HG03460 (cell line): ENCODE data around the gene LINGO3.
"Not testable (repeated sequence)": the region's sequence is repeated elsewhere in the genome, so short reads cannot be mapped to it uniquely, and the experiment has no call there.

Experiments used
- ATAC-seq: cut with Tn5 transposase; IDR thresholded peaks from one replicate; pipeline ENCODE4 v1.9.1; 2021; ENCODE audit not compliant: unreplicated experiment

The LINGO3 gene, protein sequence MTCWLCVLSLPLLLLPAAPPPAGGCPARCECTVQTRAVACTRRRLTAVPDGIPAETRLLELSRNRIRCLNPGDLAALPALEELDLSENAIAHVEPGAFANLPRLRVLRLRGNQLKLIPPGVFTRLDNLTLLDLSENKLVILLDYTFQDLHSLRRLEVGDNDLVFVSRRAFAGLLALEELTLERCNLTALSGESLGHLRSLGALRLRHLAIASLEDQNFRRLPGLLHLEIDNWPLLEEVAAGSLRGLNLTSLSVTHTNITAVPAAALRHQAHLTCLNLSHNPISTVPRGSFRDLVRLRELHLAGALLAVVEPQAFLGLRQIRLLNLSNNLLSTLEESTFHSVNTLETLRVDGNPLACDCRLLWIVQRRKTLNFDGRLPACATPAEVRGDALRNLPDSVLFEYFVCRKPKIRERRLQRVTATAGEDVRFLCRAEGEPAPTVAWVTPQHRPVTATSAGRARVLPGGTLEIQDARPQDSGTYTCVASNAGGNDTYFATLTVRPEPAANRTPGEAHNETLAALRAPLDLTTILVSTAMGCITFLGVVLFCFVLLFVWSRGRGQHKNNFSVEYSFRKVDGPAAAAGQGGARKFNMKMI

DNA sequence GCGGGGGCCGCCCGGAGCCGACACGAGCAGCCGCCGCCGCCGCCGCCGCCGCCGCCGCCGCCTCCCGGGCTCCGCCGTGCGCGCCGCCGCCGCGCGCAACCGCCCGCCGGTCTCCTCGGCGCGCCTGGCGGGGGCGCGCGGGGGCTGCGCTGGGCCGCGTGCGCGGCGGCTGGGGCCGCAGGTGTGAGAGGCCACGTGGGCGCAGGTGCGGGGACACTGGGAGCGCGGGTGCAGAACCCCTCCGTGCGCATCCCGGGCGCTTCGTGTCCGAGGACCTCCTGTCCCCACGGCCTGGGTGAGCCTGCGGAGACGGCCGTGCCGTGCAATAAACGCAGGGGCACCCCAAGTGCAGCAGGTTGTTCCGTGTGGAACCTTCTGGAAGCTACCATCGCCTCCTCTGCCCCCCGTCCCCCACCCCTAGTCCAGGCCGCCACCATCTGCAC is at the start of gene LINGO3:
Gene LINGO3 (minus strand): TSS at position 41 of the 443 bp plus-strand sequence. CDS start 16,378 bp downstream, outside the sequence.
- ATAC-seq = no peak

DNA sequence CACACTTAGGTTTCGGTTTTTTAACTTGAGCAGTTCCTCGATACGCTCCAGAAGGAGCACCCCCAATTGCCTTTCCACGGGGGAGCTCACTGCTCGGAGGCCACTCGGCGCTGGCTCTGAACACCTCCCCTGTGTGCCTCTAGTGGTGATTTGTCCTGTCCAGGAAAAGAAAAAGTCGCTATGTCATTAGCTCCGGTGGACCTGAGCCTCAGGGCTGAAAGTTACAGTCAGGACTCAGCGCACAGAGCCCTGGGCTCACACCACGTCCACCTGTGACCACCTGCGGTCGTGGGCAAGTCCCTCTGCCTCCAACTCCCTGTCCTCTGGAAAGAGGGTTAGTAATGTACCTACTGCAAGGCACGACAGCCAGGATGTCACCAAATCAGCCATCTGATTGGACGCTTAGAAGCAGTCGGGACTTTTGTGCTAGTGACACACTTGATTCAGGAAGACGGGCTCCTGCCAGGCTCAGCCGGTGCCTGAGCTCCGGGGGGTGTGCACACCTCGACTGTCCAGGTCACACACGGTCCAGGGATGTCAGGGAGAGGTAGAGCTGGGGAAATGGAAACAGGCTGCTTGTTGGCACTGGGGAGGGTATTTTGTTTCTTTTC is 48.2 kb upstream of the LINGO3 start:
- no peak for ATAC-seq

DNA sequence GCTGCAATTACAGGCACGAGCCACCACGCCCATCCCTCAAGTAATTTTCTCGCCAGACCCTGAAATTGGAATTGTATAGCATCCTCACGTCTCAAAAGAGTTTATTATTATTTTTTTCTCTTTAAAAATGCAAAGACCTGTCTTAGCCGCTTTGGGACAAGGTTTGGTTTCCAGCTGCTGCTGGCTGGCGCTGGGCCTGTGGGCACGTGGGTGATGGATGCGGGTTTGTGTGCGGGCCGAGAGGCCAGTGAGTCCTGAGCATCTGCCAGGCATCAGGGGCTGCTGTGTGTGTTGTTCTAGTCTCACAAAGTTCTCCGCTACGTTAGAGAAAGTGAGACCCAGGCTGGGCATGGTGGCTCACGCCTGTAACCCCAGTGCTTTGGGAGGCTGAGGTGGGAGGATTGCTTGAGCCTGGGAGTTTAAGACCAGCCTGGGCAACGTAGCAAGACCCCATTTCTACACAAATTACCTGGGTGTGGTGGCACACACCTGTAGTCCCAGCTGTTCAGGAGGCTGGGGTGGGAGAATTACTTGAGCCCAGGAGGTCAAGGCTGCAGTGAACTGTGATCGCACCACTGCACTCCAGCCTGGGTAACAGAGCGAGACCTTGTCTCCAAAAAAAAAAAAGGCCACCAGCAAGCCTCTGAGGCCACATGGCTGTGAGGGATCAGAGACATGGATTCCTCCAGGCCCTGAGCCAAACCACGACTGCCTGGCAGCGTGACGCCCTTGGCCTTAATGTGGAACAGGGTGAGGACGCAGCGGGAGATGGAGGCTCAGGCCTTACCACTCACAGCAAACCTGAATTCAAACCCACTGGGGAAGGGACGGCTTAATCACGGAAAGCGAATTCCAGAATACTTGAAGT is 47.4 kb upstream of the LINGO3 start:
- ATAC-seq = no peak

DNA sequence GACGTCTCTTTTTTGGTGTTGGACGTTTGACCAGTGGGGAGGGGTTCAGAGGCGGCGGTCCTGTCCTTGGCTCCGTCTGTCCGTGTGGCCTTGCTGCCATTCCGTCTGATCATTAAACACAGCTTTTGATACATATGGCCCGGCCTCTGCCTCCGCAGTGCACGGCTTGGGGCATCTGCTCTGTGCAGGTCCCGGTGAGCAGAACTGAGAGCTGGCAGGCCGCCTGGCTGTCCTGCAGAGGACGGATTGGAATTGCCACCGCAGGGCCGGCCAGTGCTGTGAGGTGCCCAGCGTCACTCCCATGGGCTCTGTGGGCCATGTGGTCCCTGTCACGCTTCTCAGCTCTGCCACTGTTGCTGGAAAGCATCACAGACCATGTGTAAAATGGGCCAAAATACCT is 46.7 kb upstream of the LINGO3 start:
- ATAC-seq = no peak

DNA sequence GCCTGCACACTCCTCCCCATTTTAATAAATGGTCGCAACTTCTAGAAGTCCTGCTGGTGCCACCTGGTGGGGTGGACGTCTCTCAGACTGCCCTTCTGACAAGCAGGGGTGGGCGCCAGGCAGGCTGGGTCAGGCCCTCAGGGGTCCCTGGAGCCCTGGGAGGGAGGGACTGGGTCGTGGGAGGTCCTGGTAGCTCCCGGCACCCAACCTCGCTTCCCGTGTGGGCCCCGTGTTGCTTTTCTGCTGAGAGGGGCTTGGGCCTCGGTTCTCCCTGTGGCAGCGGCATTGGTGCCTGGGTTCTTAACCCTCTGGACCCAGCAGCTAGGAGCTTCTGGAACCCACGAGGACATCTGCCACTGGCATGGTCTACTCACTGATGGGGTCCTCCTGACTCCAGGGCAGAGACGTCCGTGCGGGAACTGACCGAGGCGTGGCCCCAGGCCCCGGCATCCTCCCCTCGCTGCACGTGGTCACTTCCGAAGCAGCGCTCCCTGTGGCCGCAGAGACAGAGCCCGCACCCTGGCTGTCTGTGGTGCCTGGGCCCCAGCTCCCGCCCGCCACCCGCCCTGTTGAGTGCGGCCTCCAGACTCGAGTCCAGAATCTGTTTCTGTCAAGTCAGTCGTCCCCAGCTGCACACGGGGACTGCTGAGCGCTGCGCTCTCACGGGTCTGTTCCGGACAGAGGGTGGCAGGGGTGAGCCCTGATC is 46.1 kb upstream of the LINGO3 start:
- ATAC-seq = no peak

DNA sequence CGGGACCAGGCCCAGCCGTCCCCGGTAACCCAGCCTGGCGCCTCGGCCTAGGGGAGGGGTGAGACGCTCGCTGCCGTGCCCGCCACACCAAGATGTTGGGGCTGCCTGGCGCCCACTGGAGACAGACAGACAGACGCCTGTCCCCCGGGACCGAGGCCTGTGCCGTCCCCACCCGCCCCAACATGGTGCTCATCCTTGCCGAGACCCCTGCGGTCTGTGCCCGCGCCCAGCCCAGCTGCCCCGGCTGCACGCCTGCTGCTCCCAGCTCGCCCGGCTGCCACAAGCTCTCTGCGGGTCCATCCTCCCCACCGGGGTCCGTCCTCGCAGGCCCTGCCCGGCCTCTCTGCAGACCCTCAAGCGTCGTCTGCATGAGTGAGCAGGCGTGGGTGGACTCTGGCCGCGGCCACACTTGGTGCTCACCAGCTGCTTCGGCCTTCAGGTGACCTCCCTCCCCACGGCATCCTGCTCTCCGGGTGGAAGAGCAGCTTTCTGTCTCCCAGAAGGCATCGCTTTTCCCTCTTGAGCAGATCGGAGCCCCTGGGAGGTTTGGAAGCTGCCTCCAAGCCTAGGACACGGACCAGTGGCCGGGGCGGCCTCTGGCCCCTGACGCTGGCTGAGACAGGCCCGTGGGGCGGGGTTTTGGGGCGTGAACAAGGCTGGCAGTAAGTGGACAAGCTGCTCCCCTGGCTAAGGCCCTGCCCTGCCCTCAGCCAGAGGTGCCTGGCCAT is 45.4 kb upstream of the LINGO3 start:
- ATAC-seq = no peak

DNA sequence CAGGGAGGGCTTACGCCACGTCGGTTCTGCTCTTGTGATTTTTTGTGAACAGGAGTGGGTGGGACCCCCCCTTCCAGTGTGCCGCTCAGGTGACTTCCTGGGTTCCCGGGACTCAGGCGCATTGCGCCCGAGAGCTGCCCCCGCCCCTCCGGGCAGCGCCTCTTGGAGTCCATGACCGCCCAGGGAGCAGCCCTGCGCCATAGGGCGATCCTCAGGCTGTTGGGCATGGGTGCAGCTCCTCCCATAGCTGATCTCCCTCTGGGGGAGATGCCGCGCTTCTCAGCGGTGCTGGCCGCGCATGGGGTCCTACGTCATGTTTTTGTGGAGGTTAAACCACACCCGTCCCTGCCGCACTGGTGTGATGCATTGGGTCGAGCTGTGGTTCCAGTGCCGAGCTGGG is 44.2 kb upstream of the LINGO3 start:
- no peak for ATAC-seq

DNA sequence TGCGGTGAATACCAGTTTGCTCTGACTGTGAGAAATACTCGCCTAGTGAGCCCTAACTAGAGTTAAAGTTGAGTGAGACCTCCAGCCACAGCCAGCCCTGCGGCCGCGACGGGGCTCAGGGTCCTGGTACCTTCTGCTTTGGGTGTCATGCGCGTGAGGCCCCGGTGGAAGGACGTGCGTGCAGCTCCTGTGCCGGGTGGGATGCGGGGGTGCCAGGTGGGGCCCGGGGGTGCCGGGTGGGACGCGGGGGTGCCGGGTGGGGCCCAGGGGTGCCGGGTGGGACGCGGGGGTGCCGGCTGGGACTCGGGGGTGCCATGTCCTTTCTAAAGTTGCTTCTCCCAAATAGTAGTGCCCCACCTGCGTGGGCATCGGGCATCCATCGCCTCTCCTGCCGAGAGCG is 43.6 kb upstream of the LINGO3 start:
- ATAC-seq = no peak

DNA sequence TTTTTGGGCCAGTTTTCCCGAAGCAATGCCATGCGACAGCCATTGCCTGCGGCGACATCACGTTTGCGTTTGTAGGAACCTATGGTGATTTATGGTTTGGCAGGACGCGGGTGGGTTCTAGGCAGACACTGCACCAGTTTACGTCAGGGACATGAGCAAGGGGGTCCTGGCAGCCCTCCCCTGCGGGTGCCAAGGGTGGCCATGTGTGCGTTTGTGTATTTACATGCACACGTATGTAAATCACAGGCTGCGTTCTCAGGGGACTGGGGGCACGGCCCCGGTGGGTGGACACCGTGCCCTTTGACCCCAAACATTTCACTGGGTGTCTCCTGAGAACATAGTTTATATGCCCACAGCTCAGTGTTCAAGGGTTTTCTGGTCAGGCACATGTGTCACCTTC is 42.7 kb upstream of the LINGO3 start:
- ATAC-seq = no peak

DNA sequence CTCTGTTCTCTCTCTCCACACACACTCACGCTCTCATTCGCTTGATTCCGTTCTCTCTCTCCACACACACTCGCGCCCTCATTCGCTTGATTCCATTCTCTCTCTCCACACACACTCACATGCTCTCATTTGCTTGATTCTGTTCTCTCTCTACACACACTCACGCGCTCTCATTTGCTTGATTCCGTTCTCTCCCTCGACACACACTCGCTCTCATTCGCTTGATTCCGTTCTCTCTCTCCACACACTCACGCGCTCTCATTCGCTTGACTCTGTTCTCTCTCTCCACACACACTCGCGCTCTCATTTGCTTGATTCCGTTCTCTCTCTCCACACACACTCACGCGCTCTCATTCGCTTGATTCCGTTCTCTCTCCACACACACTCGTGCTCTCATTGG is 41.9 kb upstream of the LINGO3 start:
- not testable (repeated sequence) for ATAC-seq

DNA sequence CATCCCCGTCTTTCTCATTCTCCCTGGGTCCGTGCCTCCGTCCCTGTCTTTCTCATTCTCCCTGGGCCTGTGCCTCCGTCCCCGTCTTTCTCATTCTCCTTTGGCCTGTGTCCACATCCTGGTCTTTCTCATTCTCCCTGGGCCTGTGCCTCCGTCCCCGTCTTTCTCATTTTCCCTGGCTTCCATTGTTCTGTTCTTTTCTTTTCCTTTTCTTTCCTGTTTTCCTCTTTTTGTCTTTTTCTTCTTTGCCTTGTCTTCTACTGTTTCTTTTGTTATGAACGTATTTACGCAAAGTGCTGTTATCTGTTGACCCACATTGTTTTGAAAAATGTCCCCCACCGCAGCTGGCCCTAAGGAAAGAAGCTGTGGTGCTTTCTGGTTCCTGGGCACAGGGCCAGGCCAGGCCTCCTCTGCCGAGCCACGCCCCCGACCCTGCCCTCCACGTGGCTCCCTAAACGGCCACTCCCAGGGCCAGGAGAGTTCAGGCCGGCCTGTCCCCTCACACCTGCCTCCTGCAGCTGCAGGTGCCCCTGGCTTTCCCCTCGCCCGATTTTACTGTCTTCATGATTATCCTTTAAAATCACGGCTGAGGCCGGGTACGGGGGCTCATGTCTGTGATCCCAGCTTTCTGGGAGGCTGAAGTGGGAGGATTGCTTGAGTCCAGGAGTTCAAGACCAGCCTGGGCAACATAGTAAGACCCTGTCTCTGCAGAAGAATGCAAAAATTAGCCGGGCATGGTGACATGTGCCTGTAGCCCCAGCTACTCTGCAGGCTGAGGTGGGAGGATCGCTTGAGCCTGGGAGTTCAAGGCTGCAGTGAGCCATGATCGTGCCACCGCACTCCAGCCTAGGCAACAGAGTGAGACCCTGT is 38.1 kb upstream of the LINGO3 start:
- no peak for ATAC-seq

DNA sequence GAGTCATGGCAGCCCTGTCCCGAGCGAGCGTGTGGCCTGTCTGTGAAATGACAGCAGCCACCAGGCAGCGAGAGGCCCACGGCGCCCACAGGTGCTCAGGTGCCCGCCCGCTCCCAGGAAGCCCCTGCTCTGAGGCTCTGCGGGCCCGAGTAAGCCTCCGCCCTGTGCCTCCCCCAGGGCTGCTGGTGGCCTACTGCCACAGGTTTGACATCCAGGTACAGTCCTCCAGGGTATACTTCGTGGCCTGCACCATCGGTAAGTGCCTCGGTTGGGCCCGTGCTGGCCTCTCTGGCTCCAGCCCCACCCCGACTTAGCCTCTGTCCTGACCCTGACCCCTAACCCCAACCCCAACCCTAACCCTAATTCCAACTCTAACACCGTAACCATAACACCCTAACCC is 37.1 kb upstream of the LINGO3 start:
- ATAC-seq = no peak

DNA sequence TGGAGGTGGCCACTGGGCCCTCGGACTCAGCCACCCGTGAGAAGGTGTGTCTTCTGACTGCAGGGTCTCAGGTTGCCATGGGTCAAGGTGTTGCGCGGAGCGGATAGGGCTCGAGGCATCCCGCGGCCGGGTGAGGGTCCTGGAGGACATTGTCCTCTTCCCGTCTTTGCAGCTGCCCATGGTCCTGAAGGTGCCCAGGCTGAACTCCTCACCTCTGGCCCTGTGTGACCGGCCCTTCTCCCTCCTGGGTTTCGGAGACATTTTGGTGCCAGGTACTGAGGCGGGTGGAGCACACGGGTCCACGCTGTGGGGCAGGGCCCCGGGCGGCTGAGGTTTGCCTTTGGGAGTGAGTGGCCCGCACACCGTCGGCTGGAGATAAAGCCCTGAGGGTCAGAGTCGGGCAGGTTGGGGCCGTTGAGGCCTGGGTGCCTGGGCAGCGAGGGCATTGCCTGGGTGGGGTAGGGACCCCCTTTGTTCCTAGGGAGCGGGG is 36.5 kb upstream of the LINGO3 start:
- ATAC-seq = no peak

DNA sequence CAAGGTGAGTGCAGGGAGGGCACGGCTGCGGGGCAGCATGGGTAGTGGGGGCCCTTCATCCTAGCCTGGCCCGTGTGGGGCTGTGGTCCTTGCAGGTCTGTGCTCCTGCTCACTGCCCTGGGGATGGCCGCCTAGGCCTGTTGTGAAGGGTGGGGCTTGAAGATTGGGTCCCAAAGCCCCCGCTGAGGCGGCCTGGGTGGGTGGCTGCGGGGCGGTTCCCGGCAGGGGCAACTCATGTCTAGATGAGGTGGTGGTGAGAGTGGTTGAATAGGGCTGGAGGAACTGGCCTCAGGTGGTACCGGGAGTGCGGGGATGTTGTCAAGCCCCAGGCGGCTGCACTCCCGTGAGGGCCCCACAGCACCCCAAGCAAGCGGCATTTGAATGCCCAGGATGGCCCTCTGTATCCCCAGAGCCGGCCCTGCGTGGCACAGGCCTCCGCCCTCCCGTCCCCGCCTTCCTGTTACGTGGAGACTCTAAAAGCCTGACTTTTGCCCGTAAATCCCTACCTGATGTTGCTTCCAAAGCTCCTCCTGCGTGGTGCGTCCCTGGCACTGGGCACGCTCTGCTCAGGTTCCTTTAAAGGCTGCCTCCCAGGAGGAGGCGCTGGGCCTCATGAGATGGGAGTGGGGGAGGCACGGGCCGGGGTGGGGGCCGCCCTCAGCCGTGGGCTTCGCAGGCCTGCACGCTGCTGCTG is 35.5 kb upstream of the LINGO3 start:
- ATAC-seq = no peak

DNA sequence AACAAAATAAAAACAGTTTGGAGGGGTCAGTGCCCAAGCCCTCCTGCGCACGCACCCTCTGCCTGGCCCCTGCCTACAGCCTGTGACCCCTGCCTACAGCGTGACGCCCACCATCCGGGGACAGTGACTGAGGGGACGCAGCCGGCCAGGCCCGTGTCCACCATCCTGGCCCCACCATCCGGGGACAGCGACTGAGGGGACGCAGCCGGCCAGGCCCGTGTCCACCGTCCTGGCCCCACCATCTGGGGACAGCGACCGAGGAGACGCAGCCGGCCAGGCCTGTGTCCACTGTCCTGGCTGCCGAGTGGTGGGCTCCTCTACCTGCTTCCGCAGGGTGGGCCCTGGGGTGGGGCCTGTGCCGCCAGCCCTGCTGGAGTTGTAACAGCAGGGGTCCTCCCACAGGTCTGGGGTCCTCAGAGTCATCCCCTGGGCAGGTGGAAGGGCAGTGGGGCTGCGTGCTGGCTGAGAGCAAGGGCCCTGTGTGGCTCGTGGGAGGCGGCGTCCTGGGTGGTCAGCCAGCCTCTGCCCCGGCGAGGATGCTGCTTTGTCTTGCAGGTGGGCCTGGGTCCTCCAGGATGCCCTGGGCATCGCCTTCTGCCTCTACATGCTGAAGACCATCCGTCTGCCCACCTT is 34.8 kb upstream of the LINGO3 start:
- ATAC-seq = no peak

DNA sequence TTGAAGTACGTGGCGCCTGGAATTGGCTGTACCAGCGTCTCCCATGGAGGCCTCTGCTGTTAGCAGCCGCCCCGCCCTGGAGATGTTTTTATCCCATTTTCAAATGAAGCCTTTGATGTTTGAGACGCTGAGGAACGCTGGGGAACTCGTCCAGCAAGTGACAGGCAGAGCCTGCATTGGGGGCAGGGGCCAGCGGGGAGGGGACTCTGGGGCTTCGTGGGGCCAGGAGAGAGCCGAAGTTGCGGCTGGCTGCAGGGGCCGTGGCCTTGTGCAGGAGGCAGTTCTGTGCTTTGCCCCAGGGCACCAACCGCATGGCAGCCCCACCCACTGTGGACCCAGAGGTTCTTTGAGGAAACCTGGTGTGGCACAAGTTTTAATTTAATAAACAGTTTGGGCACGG is 34.0 kb upstream of the LINGO3 start:
- ATAC-seq = no peak

DNA sequence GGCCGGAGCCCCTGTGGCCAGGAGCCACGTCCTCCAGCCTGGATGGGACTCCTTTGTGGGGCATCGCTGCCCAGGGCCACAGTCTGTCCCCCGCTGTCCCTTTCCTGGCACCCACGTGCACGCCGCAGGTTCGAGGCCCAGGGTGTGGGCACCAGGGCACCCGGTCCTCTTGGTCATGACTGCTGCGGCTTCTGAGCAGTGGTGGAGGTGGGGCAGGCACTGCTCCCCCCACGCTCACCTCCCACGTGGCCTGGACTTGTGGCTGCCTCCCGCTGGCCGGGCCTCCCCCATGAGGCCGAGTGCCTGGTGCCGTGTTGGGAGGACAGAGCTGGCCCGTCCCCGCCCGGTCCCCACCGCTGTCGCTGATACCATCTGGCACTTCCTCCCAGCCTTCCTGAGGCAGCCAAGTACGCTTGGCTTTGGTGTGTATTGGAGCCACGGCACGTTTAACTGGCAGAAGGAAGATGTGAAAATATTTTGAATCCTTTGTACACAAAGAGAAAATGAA is 33.3 kb upstream of the LINGO3 start:
- ATAC-seq = no peak
